ENCODE data around the gene MMP2. TPM values are rescaled to one million over a fixed set of nuclear protein-coding genes. Genes with fewer than 3 reads are reported as not detected.

Gene MMP2
- total RNA-seq, 1 experiment from 2014 or later, result 61.3 TPM

GRCh38 chr16:55480228-55480655 is 1.2 kb downstream of the MMP2 start:
- H3K36me3 Mint-ChIP-seq, result peaks cover 13% of the 10 kb centered on the region
- H3K27me3 Mint-ChIP-seq (ENCODE audit: low read depth), result peaks cover 61% of the 10 kb centered on the region
- CTCF ChIA-PET, result interaction anchor here (0.6 to 2.8 kb wide), 5 partner anchors 15 to 1306 kb away, joined by 3 to 33 read pairs (median 3); no protein-coding TSS in a partner anchor
- H3K27ac Mint-ChIP-seq, result no peak overlapping the region
- peak overlapping the region; percentile 90 for H3K4me3 Mint-ChIP-seq
- ATAC-seq (peak; percentile 43), DNase-seq (ENCODE audit: low spot score) (peak; percentile 44)
- POLR2A ChIA-PET, result interaction anchor here (0.6 to 0.7 kb wide), 2 partner anchors 24 to 804 kb away, joined by 3 to 6 read pairs; no protein-coding TSS in a partner anchor
- TF ChIP-seq, protein P1, sequence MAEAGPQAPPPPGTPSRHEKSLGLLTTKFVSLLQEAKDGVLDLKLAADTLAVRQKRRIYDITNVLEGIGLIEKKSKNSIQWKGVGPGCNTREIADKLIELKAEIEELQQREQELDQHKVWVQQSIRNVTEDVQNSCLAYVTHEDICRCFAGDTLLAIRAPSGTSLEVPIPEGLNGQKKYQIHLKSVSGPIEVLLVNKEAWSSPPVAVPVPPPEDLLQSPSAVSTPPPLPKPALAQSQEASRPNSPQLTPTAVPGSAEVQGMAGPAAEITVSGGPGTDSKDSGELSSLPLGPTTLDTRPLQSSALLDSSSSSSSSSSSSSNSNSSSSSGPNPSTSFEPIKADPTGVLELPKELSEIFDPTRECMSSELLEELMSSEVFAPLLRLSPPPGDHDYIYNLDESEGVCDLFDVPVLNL (CRISPR knock-in tag; IDR thresholded peaks at IDR 0.05; ENCODE audit: borderline replicate concordance, low read depth), result no peak
- no peak for TF ChIP-seq ATF3 (CRISPR knock-in tag; conservative IDR thresholded peaks at IDR 0.05)
- TF ChIP-seq JUN (CRISPR knock-in tag; IDR thresholded peaks at IDR 0.05), result no peak
- no peak for TF ChIP-seq ZMAT4 (CRISPR knock-in tag; IDR thresholded peaks at IDR 0.05)
- no peak for TF ChIP-seq TCF7 (CRISPR knock-in tag; IDR thresholded peaks at IDR 0.05; ENCODE audit: low read depth)
- peaks cover 27% of the 10 kb centered on the region for H3K4me1 Mint-ChIP-seq
- H3K9me3 Mint-ChIP-seq, result no peaks in the 10 kb centered on the region

DNA sequence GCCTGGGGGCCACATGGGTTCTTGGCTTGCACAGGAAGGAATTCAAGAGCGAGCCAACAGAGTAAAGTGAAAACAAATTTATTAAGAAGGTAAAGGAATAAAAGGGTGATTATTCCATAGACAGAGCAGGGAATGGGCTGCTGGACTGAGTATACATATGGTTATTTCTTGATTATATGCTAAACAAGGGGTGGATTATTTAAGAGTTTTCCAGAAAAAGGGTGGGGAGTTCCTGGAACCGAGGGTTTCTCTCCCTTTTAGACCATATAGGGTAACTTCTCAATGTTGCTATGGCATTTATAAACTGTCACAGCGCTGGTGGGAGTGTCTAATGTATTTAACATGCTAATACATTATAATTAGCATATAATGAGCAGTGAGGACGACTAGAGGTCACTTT is 2.0 kb downstream of the MMP2 start:
- ATAC-seq (no peak), DNase-seq (ENCODE audit: low spot score) (no peak)
- Mint-ChIP-seq H3K27me3 (ENCODE audit: low read depth) (peaks cover 53% of the 10 kb centered on the region), H3K36me3 (peaks cover 17% of the 10 kb centered on the region), H3K9me3 (no peaks in the 10 kb centered on the region), H3K4me3 (peak overlapping the region; percentile 90), H3K4me1 (peaks cover 27% of the 10 kb centered on the region), H3K27ac (no peak overlapping the region)
- CTCF ChIA-PET, result interaction anchor here (1.1 to 2.8 kb wide), 3 partner anchors 16 to 221 kb away, joined by 3 to 33 read pairs (median 16); no protein-coding TSS in a partner anchor
- POLR2A ChIA-PET, result no interaction called here
- TF ChIP-seq ZNF219 (CRISPR knock-in tag; IDR thresholded peaks at IDR 0.05; ENCODE audit: borderline replicate concordance) (no peak), ZNF263 (CRISPR knock-in tag; IDR thresholded peaks at IDR 0.05; ENCODE audit: low read depth) (no peak), NFATC4 (CRISPR knock-in tag; IDR thresholded peaks at IDR 0.05) (no peak), ESRRA (CRISPR knock-in tag; IDR thresholded peaks at IDR 0.05; ENCODE audit: borderline replicate concordance) (no peak), CBFB (CRISPR knock-in tag; IDR thresholded peaks at IDR 0.05; ENCODE audit: low read depth) (no peak), ATF1 (CRISPR knock-in tag; IDR thresholded peaks at IDR 0.05) (no peak), CTCF (IDR thresholded peaks at IDR 0.05) (no peak), IRF1 (CRISPR knock-in tag; IDR thresholded peaks at IDR 0.05) (no peak), EMX1 (CRISPR knock-in tag; IDR thresholded peaks at IDR 0.05) (no peak), ZSCAN18 (CRISPR knock-in tag; IDR thresholded peaks at IDR 0.05) (no peak), MXD4 (CRISPR knock-in tag; IDR thresholded peaks at IDR 0.05; ENCODE audit: borderline replicate concordance) (no peak), ZBTB21 (CRISPR knock-in tag; IDR thresholded peaks at IDR 0.05; ENCODE audit: borderline replicate concordance) (no peak), ZNF232 (CRISPR knock-in tag; IDR thresholded peaks at IDR 0.05) (no peak), GTF2I (CRISPR knock-in tag; conservative IDR thresholded peaks at IDR 0.05) (no peak)
- TF ChIP-seq, protein P2, sequence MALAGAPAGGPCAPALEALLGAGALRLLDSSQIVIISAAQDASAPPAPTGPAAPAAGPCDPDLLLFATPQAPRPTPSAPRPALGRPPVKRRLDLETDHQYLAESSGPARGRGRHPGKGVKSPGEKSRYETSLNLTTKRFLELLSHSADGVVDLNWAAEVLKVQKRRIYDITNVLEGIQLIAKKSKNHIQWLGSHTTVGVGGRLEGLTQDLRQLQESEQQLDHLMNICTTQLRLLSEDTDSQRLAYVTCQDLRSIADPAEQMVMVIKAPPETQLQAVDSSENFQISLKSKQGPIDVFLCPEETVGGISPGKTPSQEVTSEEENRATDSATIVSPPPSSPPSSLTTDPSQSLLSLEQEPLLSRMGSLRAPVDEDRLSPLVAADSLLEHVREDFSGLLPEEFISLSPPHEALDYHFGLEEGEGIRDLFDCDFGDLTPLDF (CRISPR knock-in tag; IDR thresholded peaks at IDR 0.05), result no peak
- TF ChIP-seq, protein P3, sequence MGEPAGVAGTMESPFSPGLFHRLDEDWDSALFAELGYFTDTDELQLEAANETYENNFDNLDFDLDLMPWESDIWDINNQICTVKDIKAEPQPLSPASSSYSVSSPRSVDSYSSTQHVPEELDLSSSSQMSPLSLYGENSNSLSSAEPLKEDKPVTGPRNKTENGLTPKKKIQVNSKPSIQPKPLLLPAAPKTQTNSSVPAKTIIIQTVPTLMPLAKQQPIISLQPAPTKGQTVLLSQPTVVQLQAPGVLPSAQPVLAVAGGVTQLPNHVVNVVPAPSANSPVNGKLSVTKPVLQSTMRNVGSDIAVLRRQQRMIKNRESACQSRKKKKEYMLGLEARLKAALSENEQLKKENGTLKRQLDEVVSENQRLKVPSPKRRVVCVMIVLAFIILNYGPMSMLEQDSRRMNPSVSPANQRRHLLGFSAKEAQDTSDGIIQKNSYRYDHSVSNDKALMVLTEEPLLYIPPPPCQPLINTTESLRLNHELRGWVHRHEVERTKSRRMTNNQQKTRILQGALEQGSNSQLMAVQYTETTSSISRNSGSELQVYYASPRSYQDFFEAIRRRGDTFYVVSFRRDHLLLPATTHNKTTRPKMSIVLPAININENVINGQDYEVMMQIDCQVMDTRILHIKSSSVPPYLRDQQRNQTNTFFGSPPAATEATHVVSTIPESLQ (CRISPR knock-in tag; IDR thresholded peaks at IDR 0.05), result no peak
- TF ChIP-seq, protein P4, sequence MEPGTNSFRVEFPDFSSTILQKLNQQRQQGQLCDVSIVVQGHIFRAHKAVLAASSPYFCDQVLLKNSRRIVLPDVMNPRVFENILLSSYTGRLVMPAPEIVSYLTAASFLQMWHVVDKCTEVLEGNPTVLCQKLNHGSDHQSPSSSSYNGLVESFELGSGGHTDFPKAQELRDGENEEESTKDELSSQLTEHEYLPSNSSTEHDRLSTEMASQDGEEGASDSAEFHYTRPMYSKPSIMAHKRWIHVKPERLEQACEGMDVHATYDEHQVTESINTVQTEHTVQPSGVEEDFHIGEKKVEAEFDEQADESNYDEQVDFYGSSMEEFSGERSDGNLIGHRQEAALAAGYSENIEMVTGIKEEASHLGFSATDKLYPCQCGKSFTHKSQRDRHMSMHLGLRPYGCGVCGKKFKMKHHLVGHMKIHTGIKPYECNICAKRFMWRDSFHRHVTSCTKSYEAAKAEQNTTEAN (CRISPR knock-in tag; IDR thresholded peaks at IDR 0.05), result no peak

Data from WTC11 (cell line).